HL-60 (cell line): ENCODE results near the gene MC5R.

Source experiments
- CTCF ChIP-seq: IDR thresholded peaks from one replicate; pipeline ENCODE4 v1.5.1; 2011; ENCODE audit warnings: low read length, control low read depth, inconsistent platforms; ENCODE audit not compliant: insufficient read depth
- GABPA ChIP-seq: IDR thresholded peaks from 2 replicates; pipeline ENCODE4 v1.6.1; 2012; ENCODE audit warnings: low read depth
- POLR2AphosphoS5 ChIP-seq: IDR thresholded peaks from 2 replicates; pipeline ENCODE4 v1.6.1; 2012; ENCODE audit warnings: low read depth

- TF ChIP-seq CTCF (no peak), POLR2AphosphoS5 (no peak), GABPA (no peak)
These were observed 44.7 kb downstream of the MC5R start for GRCh38 chr18:13868501-13869271.
